ENCODE data around the gene ADSS1.

DNA sequence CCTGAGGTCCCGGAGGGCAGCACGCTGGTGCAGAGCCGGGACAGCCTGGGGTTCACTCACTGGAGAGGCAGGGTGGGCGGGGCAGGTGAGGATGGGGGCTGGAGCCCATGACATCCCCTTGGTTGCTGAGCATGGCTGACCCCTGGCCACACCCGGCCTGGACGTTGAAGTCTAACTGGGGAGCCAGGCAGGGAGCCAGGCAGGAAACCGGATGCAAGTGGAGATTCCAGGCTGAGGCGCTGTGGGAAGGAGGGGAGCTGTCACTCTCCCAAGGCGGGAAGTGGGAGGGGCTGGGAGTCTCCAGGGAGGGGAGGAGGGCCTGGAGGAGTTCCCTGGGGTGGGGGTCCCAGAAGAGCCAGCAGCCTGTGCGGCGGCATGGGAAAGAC is 42.3 kb upstream of the ADSS1 start:
- TF ChIP-seq CTCF (IDR thresholded peaks at IDR 0.05 in 8 of 11, conservative IDR thresholded peaks at IDR 0.05 in 3 of 11), result peak in 1 of 11 experiments; percentile 2
- no peak for TF ChIP-seq POLR2A (IDR thresholded peaks at IDR 0.05)
- peak; percentile 55 to 75 (median 72) for TF ChIP-seq POLR2AphosphoS5 (IDR thresholded peaks at IDR 0.05)
